K562 (cell line): ENCODE data around the gene LY6G6C. TPM values are rescaled to one million over a fixed set of nuclear protein-coding genes. Genes with fewer than 3 reads are reported as not detected.

ENCODE experiments used
- ARHGAP35 ChIP-seq: fragments of 450-650 bp; IDR thresholded peaks from 2 replicates; pipeline ENCODE4 v1.6.1; 2018; ENCODE audit not compliant: partially characterized antibody
- BHLHE40 ChIP-seq: IDR thresholded peaks from 2 replicates; pipeline ENCODE4 v1.6.1; 2011; ENCODE audit warnings: low read length, improper control_type of control experiment
- CAMTA2 ChIP-seq: fragments of 250-450 bp; sonication (Bioruptor Pico); conservative IDR thresholded peaks from 2 replicates; pipeline ENCODE4 v1.5.1; 2022
- CREB1 ChIP-seq, 2 experiments: sonication (generic) in 1 of 2; formaldehyde crosslinking in 1 of 2; IDR thresholded peaks; 2 replicates each; pipeline versions ENCODE4 v1.6.1 to v1.8.0; 2012 to 2022; ENCODE audit warnings: inconsistent platforms in 1 of 2, mild to moderate bottlenecking in 1 of 2, missing genetic modification reagents in 1 of 2, moderate library complexity in 1 of 2
- DEAF1 ChIP-seq: fragments of 450-650 bp; formaldehyde crosslinking; IDR thresholded peaks from 2 replicates; pipeline ENCODE4 v1.4.0; 2020; ENCODE audit warnings: mild to moderate bottlenecking, moderate library complexity
- DMBX1 ChIP-seq: fragments of 250-450 bp; sonication (Bioruptor Pico); IDR thresholded peaks from 2 replicates; pipeline ENCODE4 v1.8.0; 2022; ENCODE audit warnings: inconsistent platforms, mild to moderate bottlenecking, moderate library complexity, borderline replicate concordance
- NCOR1 ChIP-seq: fragments of 450-650 bp; IDR thresholded peaks from 2 replicates; pipeline ENCODE4 v1.6.1; 2016; ENCODE audit warnings: mild to moderate bottlenecking, moderate library complexity
- RCOR1 ChIP-seq, 2 experiments: IDR thresholded peaks; 2 replicates each; pipeline ENCODE4 v1.6.1; 2012; ENCODE audit warnings: low read depth in 2 of 2, low read length in 2 of 2, borderline replicate concordance in 1 of 2, improper control_type of control experiment in 1 of 2
- UBTF ChIP-seq, 2 experiments: IDR thresholded peaks; 2 replicates each; pipeline ENCODE4 v1.6.1; 2012; ENCODE audit warnings: improper control_type of control experiment in 2 of 2, low read depth in 2 of 2, low read length in 2 of 2, borderline replicate concordance in 1 of 2
- ZNF12 ChIP-seq: sonication (generic); formaldehyde crosslinking; IDR thresholded peaks from 2 replicates; pipeline ENCODE4 v1.4.0; 2020; ENCODE audit warnings: mild to moderate bottlenecking, missing genetic modification reagents
- ZNF175 ChIP-seq: fragments of 200-800 bp; sonication (Bioruptor generic); IDR thresholded peaks from 2 replicates; pipeline ENCODE4 v1.6.1; 2016; ENCODE audit warnings: low read depth, mild to moderate bottlenecking, missing genetic modification characterization, missing compliant biosample characterization
- ZNF23 ChIP-seq: fragments of 250-450 bp; sonication (Bioruptor Pico); IDR thresholded peaks from 2 replicates; pipeline ENCODE4 v1.4.0; 2020; ENCODE audit warnings: mild to moderate bottlenecking
- ZNF436 ChIP-seq: fragments of 250-450, 450-650 bp; sonication (Bioruptor Pico); formaldehyde crosslinking; IDR thresholded peaks from 2 replicates; pipeline ENCODE4 v1.7.0; 2020; ENCODE audit warnings: mild to moderate bottlenecking
- ZNF785 ChIP-seq: fragments of 250-450 bp; sonication (Bioruptor Pico); IDR thresholded peaks from 2 replicates; pipeline ENCODE4 v1.4.0; 2020; ENCODE audit warnings: mild to moderate bottlenecking
- ZNF79 ChIP-seq: fragments of 250-450 bp; sonication (Bioruptor Pico); IDR thresholded peaks from 2 replicates; pipeline ENCODE4 v1.4.0; 2020; ENCODE audit warnings: low read depth, mild to moderate bottlenecking, moderate library complexity
- polyA plus RNA-seq, 8 experiments: library from polyadenylated mRNA; depleted of rRNA in 4 of 8; stranded (reverse) in 5 of 8; unstranded in 3 of 8; fragments of >200 nt; fragmentation: Nextera tagmentation in 2 of 8; fragmentation: Illumina TruSeq in 1 of 8; extraction: Ambion mirVana in 2 of 8; extraction: Trizol in 1 of 8; gene quantifications; 2 replicates each; pipeline versions ENCODE4 v1.2.1 to v1.2.3, GENCODE V29; 2011 to 2014; ENCODE audit warnings: inconsistent platforms in 1 of 8, missing spikeins in 1 of 8
- total RNA-seq, 7 experiments: library from RNA; depleted of rRNA in 6 of 7; stranded (reverse); fragments of >200 nt in 6 of 7; fragmentation: Illumina TruSeq in 2 of 7; extraction: Trizol in 2 of 7; gene quantifications; 2 replicates each; pipeline versions ENCODE4 v1.2.1 to v1.2.3, GENCODE V29; 2011 to 2021; ENCODE audit warnings: low replicate concordance in 1 of 7
- TF ChIP-seq, protein P1 (sequence below), 2 experiments: fragments of 450-650 bp; IDR thresholded peaks; 2 replicates each; pipeline ENCODE4 v1.6.1; 2018; ENCODE audit warnings: mild to moderate bottlenecking in 2 of 2, low read depth in 1 of 2; ENCODE audit not compliant: partially characterized antibody in 2 of 2
- TF ChIP-seq, protein P2 (sequence below): fragments of 450-650 bp; formaldehyde crosslinking; IDR thresholded peaks from 2 replicates; pipeline ENCODE4 v1.4.0; 2020; ENCODE audit warnings: mild to moderate bottlenecking, moderate library complexity

LY6G6C gene
- total and polyA plus RNA-seq, 9 of the 15 experiments (the other 6 are each of a cell fraction or from before 2014, with no cell fraction given): 0.06 to 0.20 TPM; not detected in 7

DNA sequence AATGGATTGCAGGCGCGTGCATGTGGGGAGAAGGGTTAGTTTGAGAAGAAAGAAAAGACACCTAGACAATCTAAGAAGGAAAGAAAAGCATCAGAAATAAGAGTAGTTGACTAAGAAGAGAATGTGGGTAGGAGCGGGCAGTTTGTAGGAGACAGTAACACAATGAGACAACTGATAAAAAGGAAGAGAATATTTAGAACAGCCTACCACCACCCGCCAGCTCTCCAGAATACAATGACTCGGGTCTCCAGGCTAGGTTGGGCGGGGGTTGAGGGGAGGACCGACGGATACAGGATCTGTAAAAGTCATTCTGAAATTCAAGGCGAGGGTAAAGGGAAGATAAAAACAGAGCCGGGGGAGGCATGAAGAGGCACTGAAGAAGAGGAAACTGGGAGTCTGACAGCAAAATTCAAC, 19.1 kb downstream of the LY6G6C start (continued):
- TF ChIP-seq, protein P1, sequence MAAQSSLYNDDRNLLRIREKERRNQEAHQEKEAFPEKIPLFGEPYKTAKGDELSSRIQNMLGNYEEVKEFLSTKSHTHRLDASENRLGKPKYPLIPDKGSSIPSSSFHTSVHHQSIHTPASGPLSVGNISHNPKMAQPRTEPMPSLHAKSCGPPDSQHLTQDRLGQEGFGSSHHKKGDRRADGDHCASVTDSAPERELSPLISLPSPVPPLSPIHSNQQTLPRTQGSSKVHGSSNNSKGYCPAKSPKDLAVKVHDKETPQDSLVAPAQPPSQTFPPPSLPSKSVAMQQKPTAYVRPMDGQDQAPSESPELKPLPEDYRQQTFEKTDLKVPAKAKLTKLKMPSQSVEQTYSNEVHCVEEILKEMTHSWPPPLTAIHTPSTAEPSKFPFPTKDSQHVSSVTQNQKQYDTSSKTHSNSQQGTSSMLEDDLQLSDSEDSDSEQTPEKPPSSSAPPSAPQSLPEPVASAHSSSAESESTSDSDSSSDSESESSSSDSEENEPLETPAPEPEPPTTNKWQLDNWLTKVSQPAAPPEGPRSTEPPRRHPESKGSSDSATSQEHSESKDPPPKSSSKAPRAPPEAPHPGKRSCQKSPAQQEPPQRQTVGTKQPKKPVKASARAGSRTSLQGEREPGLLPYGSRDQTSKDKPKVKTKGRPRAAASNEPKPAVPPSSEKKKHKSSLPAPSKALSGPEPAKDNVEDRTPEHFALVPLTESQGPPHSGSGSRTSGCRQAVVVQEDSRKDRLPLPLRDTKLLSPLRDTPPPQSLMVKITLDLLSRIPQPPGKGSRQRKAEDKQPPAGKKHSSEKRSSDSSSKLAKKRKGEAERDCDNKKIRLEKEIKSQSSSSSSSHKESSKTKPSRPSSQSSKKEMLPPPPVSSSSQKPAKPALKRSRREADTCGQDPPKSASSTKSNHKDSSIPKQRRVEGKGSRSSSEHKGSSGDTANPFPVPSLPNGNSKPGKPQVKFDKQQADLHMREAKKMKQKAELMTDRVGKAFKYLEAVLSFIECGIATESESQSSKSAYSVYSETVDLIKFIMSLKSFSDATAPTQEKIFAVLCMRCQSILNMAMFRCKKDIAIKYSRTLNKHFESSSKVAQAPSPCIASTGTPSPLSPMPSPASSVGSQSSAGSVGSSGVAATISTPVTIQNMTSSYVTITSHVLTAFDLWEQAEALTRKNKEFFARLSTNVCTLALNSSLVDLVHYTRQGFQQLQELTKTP (IDR thresholded peaks at IDR 0.05; ENCODE audit: low read depth in 1 of 2, partially characterized antibody in 2 of 2): peak; percentile 59 to 67
- TF ChIP-seq BHLHE40 (no peak), CAMTA2 (CRISPR knock-in tag) (no peak), ARHGAP35 (peak; percentile 4), DMBX1 (CRISPR knock-in tag) (no peak), CREB1 (IDR thresholded peaks at IDR 0.05) (no peak), CREB1 (CRISPR knock-in tag; IDR thresholded peaks at IDR 0.05) (no peak), ZNF79 (CRISPR knock-in tag) (no peak), RCOR1 (IDR thresholded peaks at IDR 0.05; ENCODE audit: borderline replicate concordance in 1 of 2, low read depth in 2 of 2, low read length in 2 of 2) (no peak), ZNF785 (CRISPR knock-in tag) (no peak), ZNF23 (no peak), ZNF12 (no peak), ZNF436 (CRISPR knock-in tag) (no peak), ZNF175 (CRISPR knock-in tag) (no peak), DEAF1 (CRISPR knock-in tag) (0 out of 2 replicates have a peak, but pooled peaks have one; percentile 1), NCOR1 (no peak), UBTF (IDR thresholded peaks at IDR 0.05; ENCODE audit: borderline replicate concordance in 1 of 2, low read depth in 2 of 2, low read length in 2 of 2) (no peak; a peak in 1 of 4 replicates)
- TF ChIP-seq, protein P2, sequence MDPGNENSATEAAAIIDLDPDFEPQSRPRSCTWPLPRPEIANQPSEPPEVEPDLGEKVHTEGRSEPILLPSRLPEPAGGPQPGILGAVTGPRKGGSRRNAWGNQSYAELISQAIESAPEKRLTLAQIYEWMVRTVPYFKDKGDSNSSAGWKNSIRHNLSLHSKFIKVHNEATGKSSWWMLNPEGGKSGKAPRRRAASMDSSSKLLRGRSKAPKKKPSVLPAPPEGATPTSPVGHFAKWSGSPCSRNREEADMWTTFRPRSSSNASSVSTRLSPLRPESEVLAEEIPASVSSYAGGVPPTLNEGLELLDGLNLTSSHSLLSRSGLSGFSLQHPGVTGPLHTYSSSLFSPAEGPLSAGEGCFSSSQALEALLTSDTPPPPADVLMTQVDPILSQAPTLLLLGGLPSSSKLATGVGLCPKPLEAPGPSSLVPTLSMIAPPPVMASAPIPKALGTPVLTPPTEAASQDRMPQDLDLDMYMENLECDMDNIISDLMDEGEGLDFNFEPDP (CRISPR knock-in tag): no peak
